Measurements from ENCODE around the gene SMOC2.

Gene SMOC2

GRCh38 chr6:168671028-168671862, 230.3 kb downstream of the SMOC2 start:
- no peak for DNase-seq
- Histone ChIP-seq H3K4me1 (no peaks in the 10 kb centered on the region), H3K27me3 (no peaks in the 10 kb centered on the region), H3K36me3 (no peaks in the 10 kb centered on the region), H3K9me3 (no peaks in the 10 kb centered on the region), H3K4me3 (ENCODE audit: low read depth, low read length) (no peak overlapping the region)
- TF ChIP-seq CTCF (IDR thresholded peaks at IDR 0.05; ENCODE audit: low read depth, low read length): no peak

DNA sequence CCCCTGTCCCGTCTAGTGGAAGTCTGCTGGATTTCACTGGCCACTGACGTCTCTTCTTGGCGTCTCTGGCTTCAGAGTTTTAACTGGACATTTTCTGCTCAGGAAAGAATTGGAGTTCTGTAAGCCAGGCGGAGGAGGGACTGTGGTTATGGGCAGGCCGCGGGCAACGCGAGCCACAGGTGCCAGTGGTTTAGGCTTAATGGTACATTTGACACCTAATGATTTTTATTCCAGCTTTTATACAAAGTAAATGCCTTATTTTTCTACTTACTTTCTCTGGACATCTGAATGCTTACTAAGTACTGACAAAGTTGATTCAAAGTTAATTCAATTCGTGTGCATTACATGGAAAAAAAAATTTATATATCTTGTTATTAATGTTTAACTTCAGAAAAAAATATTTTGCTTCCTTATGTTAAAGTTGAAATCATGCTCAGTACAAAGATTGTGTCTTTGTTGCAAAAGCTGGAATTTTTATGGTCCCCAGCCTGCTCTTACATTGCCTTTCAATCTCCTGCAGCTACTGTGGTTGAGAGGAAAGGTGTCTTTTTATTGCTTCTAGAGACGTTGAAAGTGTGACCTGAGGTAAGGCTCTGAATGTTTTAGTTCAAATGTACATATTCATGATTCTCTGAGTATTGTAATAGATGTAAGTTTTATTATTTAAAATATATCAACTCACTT, 231.0 kb downstream of the SMOC2 start:
- Histone ChIP-seq H3K4me1 (no peaks in the 10 kb centered on the region), H3K4me3 (ENCODE audit: low read depth, low read length) (no peak overlapping the region), H3K36me3 (no peaks in the 10 kb centered on the region), H3K27me3 (no peaks in the 10 kb centered on the region), H3K9me3 (no peaks in the 10 kb centered on the region)
- no peak for TF ChIP-seq CTCF (IDR thresholded peaks at IDR 0.05; ENCODE audit: low read depth, low read length)
- DNase-seq: no peak

DNA sequence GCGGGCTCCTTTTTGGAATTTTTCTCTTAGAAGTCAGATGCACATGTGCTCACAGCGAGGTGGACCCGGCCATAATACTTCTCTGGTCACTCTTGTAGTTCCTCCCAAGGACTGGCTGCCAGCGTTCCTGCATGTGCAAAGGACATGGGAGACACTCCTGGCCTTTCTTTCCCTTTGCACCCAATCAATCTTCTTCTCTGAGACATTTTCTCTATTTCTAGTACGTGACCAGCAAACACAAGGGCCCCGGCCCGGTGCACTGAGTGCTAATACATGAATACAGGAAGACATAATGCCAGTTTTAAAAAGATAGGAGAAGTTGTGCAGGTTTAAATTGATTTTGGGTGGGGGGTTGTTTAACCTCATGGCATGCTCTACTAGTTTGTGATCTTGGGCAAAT, 233.6 kb downstream of the SMOC2 start:
- H3K9me3 ChIP-seq: no peaks in the 10 kb centered on the region
- H3K27me3 ChIP-seq: no peaks in the 10 kb centered on the region
- no peak for DNase-seq
- no peaks in the 10 kb centered on the region for H3K4me1 ChIP-seq
- H3K36me3 ChIP-seq: no peaks in the 10 kb centered on the region
- no peak for TF ChIP-seq CTCF (IDR thresholded peaks at IDR 0.05; ENCODE audit: low read depth, low read length)
- no peak overlapping the region for H3K4me3 ChIP-seq (ENCODE audit: low read depth, low read length)

- no peaks in the 10 kb centered on the region for H3K4me1 ChIP-seq
- no peaks in the 10 kb centered on the region for H3K27me3 ChIP-seq
- no peak overlapping the region for H3K4me3 ChIP-seq (ENCODE audit: low read depth, low read length)
- no peak for DNase-seq
- no peak for TF ChIP-seq CTCF (IDR thresholded peaks at IDR 0.05; ENCODE audit: low read depth, low read length)
- no peaks in the 10 kb centered on the region for H3K9me3 ChIP-seq
- no peaks in the 10 kb centered on the region for H3K36me3 ChIP-seq
Measured at GRCh38 chr6:168675375-168675774, 234.4 kb downstream of the SMOC2 start.

- Histone ChIP-seq H3K9me3 (no peaks in the 10 kb centered on the region), H3K36me3 (no peaks in the 10 kb centered on the region), H3K4me1 (no peaks in the 10 kb centered on the region), H3K27me3 (no peaks in the 10 kb centered on the region), H3K4me3 (ENCODE audit: low read depth, low read length) (no peak overlapping the region)
- DNase-seq: no peak
- TF ChIP-seq CTCF (IDR thresholded peaks at IDR 0.05; ENCODE audit: low read depth, low read length): no peak
Measured at GRCh38 chr6:168675933-168676551, 235.1 kb downstream of the SMOC2 start.

Measured in BE2C (cell line).